ENCODE measurements around the gene POLD2.
"Not testable (repeated sequence)": the region's sequence is repeated elsewhere in the genome, so short reads cannot be mapped to it uniquely, and the experiment has no call there.

The POLD2 gene
- total RNA-seq, result 37.7 to 130 (median 47.9) reads per million in 4 experiments

- peak; percentile 94 for DNase-seq
These were observed at the start of gene POLD2 for GRCh38 chr7:44123190-44124003. Gene POLD2, minus strand, starts transcription at chr7:44123548. Its CDS starts 1,495 bp downstream, at chr7:44122053.

GRCh38 chr7:44172803-44173424 is 49.6 kb upstream of the POLD2 start:
- DNase-seq, result no peak

GRCh38 chr7:44172352-44172751 is 49.0 kb upstream of the POLD2 start:
- no peak for DNase-seq

GRCh38 chr7:44171901-44172300 is 48.6 kb upstream of the POLD2 start:
- DNase-seq, result not testable (repeated sequence)

GRCh38 chr7:44167920-44168319 is 44.6 kb upstream of the POLD2 start:
- DNase-seq, result no peak

GRCh38 chr7:44163591-44163990 is 40.2 kb upstream of the POLD2 start:
- DNase-seq, result no peak

GRCh38 chr7:44162785-44163395 is 39.5 kb upstream of the POLD2 start:
- no peak for DNase-seq

- no peak for DNase-seq
These were observed 38.8 kb upstream of the POLD2 start for GRCh38 chr7:44162179-44162578.

- no peak for DNase-seq
These were observed 38.0 kb upstream of the POLD2 start for GRCh38 chr7:44161371-44161770.

GRCh38 chr7:44159824-44160630 is 36.7 kb upstream of the POLD2 start:
- DNase-seq, result no peak

GRCh38 chr7:44158873-44159631 is 35.7 kb upstream of the POLD2 start:
- DNase-seq, result no peak

- DNase-seq, result no peak
These were observed 34.9 kb upstream of the POLD2 start for GRCh38 chr7:44158096-44158872.

GRCh38 chr7:44157116-44158080 is 34.0 kb upstream of the POLD2 start:
- no peak for DNase-seq

- no peak for DNase-seq
These were observed 33.2 kb upstream of the POLD2 start for GRCh38 chr7:44156453-44157010.

GRCh38 chr7:44155191-44156185 is 32.1 kb upstream of the POLD2 start:
- no peak for DNase-seq

- no peak for DNase-seq
These were observed 31.4 kb upstream of the POLD2 start for GRCh38 chr7:44154703-44155102.

- no peak for DNase-seq
These were observed 30.6 kb upstream of the POLD2 start for GRCh38 chr7:44153948-44154335.
